Fibroblast of skin of abdomen (primary cell): ENCODE data around the gene KLHL11. TPM values are rescaled to one million over a fixed set of nuclear protein-coding genes. Genes with fewer than 3 reads are reported as not detected.

Experiments
- DNase-seq: peaks from one replicate; pipeline ENCODE4 v3.0.0-alpha.2; 2013
- polyA plus RNA-seq, 2 experiments: library from polyadenylated mRNA; unstranded; fragments of 120-200 nt; gene quantifications; one replicate each; pipeline ENCODE4 v1.2.1, GENCODE V29; 2013; ENCODE audit not compliant: insufficient read length in 2 of 2

KLHL11 gene, protein sequence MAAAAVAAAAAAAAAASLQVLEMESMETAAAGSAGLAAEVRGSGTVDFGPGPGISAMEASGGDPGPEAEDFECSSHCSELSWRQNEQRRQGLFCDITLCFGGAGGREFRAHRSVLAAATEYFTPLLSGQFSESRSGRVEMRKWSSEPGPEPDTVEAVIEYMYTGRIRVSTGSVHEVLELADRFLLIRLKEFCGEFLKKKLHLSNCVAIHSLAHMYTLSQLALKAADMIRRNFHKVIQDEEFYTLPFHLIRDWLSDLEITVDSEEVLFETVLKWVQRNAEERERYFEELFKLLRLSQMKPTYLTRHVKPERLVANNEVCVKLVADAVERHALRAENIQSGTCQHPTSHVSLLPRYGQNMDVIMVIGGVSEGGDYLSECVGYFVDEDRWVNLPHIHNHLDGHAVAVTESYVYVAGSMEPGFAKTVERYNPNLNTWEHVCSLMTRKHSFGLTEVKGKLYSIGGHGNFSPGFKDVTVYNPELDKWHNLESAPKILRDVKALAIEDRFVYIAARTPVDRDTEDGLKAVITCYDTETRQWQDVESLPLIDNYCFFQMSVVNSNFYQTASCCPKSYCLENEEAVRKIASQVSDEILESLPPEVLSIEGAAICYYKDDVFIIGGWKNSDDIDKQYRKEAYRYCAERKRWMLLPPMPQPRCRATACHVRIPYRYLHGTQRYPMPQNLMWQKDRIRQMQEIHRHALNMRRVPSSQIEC
- polyA plus RNA-seq (2013, experiment 1 of 2; ENCODE audit: insufficient read length), result 3.5 TPM
- polyA plus RNA-seq (2013, experiment 2 of 2; ENCODE audit: insufficient read length), result 2.9 TPM

DNA sequence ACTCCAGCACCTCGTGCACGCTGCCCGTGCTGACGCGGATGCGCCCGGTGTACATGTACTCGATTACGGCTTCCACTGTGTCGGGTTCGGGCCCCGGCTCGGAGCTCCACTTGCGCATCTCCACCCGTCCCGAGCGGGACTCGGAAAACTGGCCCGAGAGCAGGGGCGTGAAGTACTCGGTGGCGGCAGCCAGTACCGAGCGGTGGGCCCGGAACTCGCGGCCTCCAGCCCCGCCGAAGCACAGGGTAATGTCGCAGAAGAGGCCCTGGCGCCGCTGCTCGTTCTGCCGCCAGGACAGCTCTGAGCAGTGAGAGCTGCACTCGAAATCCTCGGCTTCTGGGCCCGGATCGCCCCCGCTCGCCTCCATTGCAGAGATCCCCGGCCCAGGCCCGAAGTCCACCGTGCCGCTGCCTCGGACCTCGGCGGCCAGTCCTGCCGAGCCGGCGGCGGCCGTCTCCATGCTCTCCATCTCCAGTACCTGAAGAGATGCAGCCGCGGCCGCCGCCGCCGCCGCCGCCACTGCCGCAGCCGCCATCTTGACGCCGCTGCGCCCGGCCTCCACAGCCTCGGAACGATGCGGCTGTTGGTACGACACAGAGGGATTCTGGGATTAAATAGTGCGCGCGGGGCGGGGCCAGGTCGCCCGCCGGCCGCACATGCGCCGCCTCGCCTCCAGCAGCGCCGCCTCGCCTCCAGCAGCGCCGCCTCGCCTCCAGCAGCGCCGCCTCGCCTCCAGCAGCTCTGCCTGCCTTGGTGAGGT, at the start of gene KLHL11:
Gene KLHL11, minus strand, starts transcription at position 588 of the 760 bp plus-strand sequence. Its CDS starts 53 bp downstream, at position 535.
- peak; percentile 88 for DNase-seq

DNA sequence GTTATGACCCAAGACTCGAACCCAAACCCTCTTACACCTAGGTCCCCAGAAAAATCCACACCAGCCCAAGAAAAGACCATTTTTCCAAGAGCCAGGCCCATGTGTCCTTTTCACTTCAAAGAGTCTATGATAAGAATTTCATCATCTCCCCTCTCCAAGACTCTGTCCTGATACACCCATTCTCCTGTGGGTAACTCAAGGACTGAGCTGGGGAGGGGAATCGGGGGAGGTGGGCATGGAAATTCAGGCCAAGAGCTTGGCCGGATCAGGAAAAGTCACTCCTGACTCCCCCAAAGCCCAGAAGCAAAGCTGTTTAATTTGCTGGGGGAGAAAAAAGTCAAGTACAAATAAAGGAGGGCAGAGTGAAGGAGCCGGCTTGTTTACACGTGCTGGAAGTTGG, 49.8 kb upstream of the KLHL11 start:
- no peak for DNase-seq

DNA sequence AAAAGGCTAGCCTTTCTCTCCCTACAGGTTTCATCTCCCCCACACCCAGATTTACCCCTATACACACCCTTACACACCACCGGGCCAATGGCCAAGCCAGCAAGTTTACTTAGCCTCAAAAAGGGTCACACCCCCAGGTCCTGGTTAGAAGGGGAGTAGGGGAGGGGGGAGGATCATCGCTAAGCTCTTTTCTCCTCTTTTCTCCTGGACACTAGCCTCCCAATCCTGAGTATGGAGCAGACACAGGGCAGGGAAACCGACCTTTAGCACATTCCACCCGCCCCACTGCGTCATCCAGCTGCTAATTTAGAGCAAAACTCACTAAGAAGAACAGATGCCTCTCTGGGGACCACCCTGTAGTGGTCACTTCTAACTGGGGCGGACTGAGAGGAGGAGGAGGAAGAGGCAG, 49.1 kb upstream of the KLHL11 start:
- no peak for DNase-seq

DNA sequence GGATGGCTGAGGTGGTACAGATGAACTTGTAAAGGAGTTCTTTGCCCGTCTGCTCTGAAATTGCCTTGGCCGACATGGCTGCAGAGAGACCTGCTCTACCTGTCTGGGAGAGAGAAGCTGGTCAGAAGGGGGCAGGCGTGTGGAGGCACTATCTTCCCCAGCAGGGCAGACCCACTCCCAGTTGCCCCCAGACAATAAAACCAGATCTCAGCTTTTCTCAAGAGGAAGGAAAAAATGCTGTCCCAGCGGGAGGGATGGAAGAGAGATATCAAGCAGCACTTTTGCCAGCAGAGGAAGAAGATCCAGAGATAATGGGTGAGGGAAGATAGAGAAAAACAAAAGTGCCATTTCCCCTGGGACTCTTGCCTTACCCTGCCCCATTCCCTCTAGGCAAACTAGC, 48.6 kb upstream of the KLHL11 start:
- no peak for DNase-seq

DNA sequence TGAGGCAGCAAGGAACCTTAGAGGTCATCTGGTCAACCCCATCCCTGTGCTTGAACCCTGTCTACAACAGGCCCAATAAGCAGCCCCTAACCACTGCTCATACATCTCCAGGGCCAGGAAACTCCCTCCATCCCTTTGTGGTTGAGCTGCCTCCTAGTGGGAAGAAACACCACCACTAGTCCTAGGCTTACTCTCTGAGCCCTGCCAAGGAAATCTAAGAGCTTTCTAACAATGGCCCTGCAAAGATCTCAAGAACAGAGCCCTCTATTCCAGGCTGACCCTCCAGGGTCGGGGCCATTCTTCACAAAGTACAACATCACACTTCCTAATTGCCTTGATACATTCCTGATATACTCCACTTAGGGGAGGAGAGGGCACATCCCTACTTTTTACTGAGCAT, 47.7 kb upstream of the KLHL11 start:
- no peak for DNase-seq

DNA sequence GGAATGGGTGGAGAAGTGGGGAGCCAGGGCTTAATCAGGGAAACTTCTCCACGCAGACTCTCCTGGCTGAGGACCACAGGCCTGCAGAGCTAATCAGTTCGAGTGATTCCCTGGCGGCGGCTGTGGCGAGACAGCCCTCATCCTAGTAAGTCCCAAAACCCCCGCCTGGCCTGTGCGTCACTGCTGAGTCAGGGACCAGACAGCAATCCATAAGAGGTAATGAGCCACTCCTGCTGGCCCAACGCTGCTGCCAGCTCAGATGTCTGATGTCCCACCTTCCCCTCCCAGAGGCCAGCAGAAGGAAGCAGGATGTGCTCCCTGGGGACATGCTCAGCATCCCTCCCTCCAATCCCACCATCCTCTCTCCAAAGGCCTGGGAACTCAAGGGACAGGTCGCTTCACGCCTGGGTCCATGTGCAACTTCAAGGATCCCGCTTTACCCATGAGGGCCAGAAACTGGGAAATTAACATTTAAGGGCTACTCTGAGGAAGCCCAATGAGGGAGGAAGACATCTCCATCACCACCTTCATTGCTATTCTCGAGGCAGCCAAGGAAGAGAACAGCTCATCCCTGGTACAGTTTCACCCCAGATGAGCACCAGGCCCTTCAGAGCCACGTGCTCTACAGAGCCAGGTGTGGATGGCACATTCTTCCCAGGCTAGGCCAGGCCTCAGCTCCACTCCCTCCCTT, 45.6 kb upstream of the KLHL11 start:
- peak; percentile 97 for DNase-seq

DNA sequence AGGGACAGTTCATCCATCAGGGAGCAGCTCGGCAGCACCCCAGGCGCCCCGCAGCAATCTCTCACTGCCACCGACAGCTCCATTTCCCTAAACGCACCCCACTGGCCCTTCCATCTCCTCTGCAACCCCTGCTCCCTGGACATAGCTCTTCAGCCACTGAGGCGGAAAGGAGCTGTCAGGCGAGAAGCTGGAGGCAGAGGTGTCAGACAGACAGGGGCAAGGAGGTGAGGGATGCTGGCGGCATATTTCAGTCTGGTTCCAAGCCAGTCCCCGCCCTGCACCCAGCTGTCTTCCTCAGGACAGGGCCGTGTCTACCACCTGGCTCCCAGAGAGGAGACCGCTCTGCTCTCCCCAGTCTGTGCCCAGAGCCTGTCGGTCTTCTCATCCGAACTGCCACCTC, 43.9 kb upstream of the KLHL11 start:
- no peak for DNase-seq

DNA sequence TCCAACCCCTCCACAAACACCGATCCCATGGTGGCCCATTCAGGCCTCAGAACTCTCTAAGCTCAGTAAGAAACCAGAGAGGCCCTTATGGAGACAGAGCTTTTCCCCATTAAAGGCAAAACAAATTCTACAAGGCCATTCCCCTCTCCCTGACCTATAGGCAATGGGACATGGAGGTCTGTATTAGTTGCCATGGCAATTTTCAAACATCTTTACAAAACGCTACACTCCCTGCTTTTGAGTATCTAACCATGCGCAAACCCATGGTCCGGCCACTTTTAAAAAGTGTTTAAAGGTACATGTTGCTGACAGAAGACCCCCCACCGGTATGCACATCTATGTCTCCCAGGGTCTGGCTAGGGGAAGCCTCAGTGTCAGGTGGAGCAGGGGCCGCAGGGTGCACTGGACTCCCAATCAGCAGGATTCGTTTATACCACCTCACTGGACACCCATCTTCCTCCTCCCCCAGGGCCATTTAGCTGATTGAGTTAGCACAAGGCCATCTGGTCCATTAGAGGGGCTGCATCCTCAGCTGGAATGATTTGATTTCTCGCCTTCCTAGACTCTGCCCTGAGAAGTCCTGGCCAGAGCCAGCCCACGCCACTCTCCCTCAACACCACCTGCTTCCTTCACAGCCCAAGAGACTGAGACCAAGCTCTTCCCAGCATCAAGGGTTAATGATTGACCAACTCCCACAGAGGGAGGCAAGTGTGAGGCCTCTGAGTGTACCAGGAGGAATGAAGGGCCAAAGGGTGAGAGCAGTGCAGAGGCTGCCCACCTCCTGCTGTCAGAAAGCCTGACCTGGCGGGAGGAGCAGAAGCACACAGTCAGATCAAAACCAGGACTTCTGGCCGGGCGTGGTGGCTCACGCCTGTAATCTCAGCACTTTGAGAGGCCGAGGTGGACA, 42.7 kb upstream of the KLHL11 start:
- no peak for DNase-seq

DNA sequence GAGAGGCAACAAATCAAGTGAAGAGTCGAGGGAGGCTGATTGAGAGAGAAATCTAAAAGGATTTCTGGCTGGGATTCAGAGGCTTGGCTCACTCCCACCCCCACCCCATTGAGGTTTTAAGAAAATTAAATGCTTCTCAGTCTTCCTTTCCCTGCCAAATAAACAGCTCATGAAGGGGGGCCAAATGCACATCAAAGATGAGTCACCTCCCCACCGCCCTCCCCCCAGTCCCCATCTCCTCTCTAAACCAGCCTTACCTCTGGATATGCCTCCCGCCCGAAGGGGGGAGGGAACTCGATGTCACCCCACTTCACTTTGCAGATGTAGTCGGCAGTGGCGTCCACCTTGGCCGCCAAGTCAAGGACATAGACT, 41.9 kb upstream of the KLHL11 start:
- DNase-seq, result peak; percentile 90

DNA sequence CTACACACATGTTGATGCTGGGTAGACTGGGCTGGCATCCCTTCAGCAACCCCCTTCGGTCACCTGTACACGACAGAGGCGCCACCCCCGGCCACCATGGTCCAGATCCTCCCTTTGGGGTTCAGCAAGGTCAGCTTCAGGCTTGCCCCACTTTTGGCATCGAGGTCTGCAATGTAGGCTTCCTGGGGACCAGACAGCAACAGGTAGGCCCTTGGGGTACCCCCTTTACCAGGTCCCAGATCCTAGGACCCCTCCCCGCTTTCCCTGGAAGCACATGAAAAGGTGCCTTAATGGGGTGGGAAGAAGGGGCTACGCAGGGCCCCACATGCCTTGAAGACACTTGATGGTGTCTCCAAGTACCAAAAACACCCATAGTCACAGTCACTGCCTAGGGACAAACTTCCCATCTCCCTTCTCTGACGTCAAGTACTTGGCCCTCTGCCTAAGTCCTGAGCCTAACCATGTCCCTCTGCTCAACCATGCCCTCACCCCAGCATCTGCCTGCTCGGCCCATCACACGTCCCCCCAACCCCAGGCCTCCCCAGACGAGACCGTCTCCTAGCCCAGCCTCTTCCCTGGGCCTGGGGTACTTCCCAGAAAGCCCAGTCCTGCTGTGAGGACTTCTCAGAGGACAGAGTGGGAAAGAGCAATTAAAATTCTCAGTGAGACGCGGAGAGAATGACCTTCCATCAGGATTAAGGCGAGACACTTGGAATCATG, 41.4 kb upstream of the KLHL11 start:
- no peak for DNase-seq

DNA sequence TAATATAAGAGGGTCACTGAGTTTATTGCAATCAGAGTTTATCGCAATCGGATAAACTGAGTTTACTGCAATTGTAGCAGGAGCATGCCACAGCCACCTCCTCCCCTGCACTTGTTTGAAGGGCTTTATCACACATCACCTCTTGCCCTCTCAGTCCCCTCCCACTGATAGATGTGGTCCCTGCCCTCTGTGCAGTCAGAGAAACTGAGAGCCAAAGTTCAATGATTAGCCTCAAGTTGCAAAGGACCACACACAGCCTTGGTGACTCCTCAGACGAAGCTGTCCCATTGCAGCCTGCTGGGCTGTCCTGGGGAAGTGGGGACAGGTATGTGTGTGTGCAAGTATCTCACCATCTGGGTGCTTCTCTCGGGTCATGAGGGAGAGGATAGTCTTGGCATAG, 39.9 kb upstream of the KLHL11 start:
- no peak for DNase-seq

DNA sequence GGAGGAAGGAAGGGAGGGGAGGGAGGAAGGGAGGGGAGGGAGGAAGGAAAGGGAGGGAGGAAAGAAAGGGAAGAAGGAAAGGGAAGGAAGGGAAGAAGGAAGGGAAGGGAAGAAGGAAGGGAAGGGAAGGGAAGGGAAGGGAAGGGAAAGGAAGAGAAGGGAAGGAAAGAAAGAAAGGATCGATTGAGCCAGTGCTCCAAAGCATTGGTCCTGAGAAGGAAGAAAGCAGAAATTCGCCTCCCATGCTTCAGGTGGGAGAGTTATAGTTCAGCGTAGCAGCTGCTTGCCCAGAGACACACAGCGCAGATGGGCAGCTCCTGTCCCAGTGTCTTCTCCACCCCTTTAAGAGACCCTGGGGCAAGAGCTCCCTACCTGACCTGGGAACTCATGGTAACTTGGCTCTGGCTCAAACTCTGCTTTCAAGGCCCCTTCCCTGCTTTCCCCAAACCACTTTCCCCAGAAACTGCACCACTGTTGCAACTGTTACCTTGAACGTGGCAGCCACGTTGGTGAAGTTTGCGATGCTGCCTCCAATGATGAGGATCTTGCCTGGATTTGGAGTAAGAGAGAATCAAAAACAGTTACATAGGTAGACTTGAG, 39.1 kb upstream of the KLHL11 start:
- no peak for DNase-seq

DNA sequence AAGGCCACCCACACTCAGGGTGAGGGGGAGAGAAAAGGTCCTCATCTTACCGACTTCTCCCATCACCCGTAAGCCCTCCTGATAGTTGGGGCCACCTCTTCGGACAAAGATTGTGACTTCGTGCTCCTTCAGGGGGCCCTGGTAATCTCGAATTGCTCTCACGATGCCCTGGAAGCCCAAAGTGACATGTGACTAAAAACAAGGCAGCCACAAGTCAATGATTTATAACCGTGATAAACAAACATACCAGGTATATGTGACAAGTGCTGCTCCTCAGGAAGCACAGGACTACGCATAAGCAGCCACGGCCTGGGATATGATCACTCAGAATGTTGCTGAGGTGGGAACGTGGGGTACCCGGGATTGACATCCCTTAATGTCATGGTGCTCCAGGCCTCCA, 36.4 kb upstream of the KLHL11 start:
- no peak for DNase-seq

DNA sequence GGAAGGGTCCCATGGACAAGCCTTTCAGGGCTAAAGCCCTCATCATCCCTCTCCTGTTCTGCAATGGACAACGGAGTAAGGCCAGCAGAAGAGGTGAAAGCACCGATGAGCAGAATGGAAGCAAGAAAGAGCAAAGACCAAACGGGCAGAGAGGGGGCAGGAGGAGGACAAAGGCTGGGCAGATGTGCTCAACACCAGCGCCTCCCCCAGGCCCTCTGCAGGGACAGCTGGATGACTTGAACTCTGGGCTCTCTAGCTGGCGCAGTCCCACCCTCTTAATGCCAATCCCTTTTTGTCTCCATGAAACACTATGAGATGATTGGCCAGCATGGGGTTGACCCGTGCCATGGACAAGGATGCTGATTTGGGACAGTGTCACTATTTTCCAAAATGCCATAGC, 31.5 kb upstream of the KLHL11 start:
- no peak for DNase-seq

DNA sequence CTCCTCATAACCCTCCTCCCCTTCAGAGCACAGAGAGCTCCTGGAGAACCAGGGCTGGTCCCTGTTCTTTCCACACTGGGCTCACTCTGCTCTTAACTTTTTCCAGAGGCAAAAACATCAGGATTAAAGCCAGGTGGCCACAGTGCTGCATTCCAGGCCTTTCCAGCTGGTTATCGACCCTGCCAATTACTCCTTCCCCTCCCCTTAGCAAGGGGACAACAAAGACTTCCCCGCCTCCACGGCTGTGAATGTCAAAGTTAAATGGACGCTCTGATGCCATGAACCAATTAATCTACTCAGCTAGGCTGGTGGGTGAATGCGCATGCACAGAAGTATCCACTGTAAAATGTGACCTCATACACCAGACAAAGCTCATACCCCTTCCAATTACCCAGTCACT, 30.4 kb upstream of the KLHL11 start:
- DNase-seq, result peak; percentile 55

DNA sequence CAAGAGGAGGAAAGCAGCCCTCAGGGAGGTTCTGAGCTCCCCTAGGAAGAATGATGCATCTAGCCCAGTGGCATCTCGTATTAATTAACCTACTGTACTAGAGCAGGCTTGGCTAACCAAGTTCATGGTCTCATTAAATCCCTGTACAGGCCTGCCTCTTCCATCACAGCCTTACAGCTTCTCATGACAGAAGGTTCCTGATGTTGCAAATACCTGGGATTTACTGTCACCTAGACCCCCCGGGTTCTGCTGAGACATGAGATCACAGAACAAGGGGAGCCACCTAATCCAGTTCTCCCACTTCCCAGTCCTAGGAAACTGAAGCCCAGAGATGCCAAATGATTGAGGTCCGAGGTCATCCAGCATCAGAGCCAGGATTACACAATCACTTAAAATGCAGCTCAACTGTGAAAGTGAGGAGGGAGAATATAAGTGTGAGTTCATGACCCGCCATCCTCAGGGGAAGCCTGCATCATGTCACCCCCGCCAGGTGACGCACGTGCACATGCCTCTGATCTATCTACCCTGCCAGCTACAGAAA, 29.6 kb upstream of the KLHL11 start:
- peak; percentile 91 for DNase-seq

DNA sequence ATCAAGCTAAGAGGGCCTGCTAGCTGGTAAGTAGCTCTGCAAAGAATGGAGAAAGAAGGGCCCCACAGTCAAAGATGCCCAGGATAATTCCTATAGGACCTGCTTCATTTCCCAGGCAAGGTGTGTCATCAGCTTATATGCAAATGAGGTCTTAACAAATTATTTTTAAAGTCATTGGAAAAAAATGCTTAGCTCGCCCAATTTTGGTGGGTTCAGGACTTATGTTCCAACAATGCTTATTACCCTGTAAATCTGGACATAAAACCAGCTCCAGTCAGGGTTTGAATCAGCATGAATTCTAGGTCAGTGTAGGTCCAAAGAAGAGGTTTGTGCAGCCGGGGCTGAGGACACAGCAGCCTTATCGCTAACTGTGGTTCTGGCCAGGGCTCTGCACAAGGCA, 28.2 kb upstream of the KLHL11 start:
- no peak for DNase-seq

DNA sequence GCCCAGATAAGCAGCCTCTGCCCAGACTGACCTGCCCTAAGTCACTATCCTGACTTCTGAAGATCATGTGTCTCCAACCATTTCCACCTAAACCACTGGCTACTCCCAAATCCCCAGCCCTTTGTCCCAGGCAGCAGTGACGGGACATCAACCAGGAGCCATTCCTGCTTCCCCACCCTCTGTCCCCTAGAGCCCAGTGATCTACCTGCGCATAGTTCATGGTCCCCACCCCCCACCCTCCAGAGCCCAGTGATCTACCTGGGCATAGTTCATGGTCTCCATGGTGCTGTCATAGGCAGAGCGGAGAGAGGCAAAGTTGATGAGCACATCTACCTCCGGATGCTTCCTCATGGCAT, 26.8 kb upstream of the KLHL11 start:
- DNase-seq, result no peak

DNA sequence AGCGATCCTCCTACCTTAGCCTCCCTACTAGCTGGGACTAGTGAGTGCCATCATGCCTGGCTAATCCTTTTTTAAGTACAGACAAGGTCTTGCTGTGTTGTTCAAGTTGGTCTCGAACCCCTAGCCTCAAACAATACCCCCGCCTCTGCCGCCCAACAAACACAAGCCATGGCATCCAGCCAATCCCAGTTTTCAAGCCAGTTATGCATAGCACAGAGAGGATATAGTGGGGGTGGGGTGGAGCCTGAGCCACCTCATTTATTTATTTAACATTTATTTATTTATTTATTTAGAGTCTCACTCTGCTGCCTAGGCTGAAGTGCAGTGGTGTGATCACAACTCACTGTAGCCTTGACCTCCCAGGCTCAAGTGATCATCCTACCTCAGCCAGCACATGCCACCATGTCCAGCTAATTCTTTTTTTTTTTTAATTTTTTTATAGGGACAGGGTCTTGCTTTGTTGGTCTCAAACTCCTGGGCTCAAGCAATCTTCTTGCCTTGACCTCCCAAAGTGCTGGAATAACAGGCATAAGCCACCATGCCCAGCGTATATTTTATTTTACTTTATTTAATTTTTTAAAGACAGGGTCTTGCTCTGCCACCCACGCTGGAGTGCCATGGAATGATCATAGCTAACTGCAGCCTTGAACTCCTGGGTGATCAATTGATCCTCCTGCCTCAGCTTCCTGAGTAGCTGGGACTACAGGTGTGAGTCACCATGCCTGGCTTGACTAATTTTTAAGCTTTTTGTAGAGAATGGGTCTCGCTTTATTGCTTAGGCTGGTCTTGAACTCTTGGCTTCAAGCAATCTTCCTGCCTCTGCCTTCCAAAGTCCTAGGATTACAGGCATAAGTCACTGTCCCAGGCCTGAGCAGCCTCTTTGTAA, 26.2 kb upstream of the KLHL11 start:
- no peak for DNase-seq
